Measurements from ENCODE around the gene CALN1. TPM values are rescaled to one million over a fixed set of nuclear protein-coding genes. Genes with fewer than 3 reads are reported as not detected.

CALN1 gene
- total and polyA plus RNA-seq, 11 donors, result not detected

- H3K4me3 ChIP-seq, result no peak overlapping the region
- 43 to 56% (median 51%) methylated on average over 4 of the region's 4 CpGs for WGBS, 4 donors
- ATAC-seq (no peak), DNase-seq (no peak)
- H3K9me3 ChIP-seq, result peaks cover 0 to 40% (median 15%) of the 10 kb centered on the region in 12 donors
- H3K27ac ChIP-seq, result no peak overlapping the region
- no peak for TF ChIP-seq CTCF (IDR thresholded peaks at IDR 0.05)
- no peak for TF ChIP-seq POLR2A (IDR thresholded peaks at IDR 0.05)
- H3K4me1 ChIP-seq, result no peaks in the 10 kb centered on the region
- H3K36me3 ChIP-seq, result no peaks in the 10 kb centered on the region
- intact Hi-C loops (cut with DNase I), result no loop called here
- peaks cover 0 to 5% (median 0%) of the 10 kb centered on the region in 9 donors for H3K27me3 ChIP-seq
Measured at GRCh38 chr7:72159911-72160310, 252.2 kb downstream of the CALN1 start.

GRCh38 chr7:72156671-72157070 is 255.5 kb downstream of the CALN1 start:
- TF ChIP-seq POLR2A (IDR thresholded peaks at IDR 0.05) (no peak), CTCF (IDR thresholded peaks at IDR 0.05) (no peak)
- DNase-seq, result no peak
- H3K27ac ChIP-seq, result no peak overlapping the region
- WGBS, 4 donors, result 72 to 79% (median 78%) methylated on average over 2 to 3 of the region's 3 CpGs
- H3K36me3 ChIP-seq, result no peaks in the 10 kb centered on the region
- peaks cover 0 to 5% (median 0%) of the 10 kb centered on the region in 9 donors for H3K27me3 ChIP-seq
- no peaks in the 10 kb centered on the region for H3K4me1 ChIP-seq
- intact Hi-C loops (cut with DNase I), result no loop called here
- H3K4me3 ChIP-seq, result no peak overlapping the region
- peaks cover 0 to 10% (median 0%) of the 10 kb centered on the region in 12 donors for H3K9me3 ChIP-seq
- no peak for ATAC-seq

GRCh38 chr7:72153132-72153512 is 259.0 kb downstream of the CALN1 start:
- peaks cover 0 to 3% (median 0%) of the 10 kb centered on the region in 12 donors for H3K9me3 ChIP-seq
- ATAC-seq, result no peak
- no peaks in the 10 kb centered on the region for H3K36me3 ChIP-seq
- no peaks in the 10 kb centered on the region for H3K4me1 ChIP-seq
- DNase-seq, result no peak
- no peak for TF ChIP-seq CTCF (IDR thresholded peaks at IDR 0.05)
- no peak overlapping the region for H3K4me3 ChIP-seq
- peak overlapping the region in 1 of 12 donors; percentile 31 for H3K27ac ChIP-seq
- peaks cover 0 to 5% (median 0%) of the 10 kb centered on the region in 9 donors for H3K27me3 ChIP-seq
- WGBS, 4 donors, result 72 to 83% (median 76%) methylated on average over 5 of the region's 5 CpGs
- intact Hi-C loops (cut with DNase I), result no loop called here

GRCh38 chr7:72152161-72153131 is 259.7 kb downstream of the CALN1 start:
- intact Hi-C loops (cut with DNase I), result no loop called here
- ATAC-seq (no peak), DNase-seq (no peak)
- Histone ChIP-seq H3K4me3 (no peak overlapping the region), H3K27ac (no peak overlapping the region), H3K36me3 (no peaks in the 10 kb centered on the region), H3K9me3 (peaks cover 0 to 3% (median 0%) of the 10 kb centered on the region in 12 donors), H3K4me1 (no peaks in the 10 kb centered on the region), H3K27me3 (peaks cover 0 to 5% (median 0%) of the 10 kb centered on the region in 9 donors)
- TF ChIP-seq CTCF (IDR thresholded peaks at IDR 0.05) (no peak), POLR2A (IDR thresholded peaks at IDR 0.05) (no peak)
- WGBS, 4 donors, result 53 to 59% (median 57%) methylated on average over 7 of the region's 7 CpGs

Measured in heart left ventricle (tissue), 16 donors.